Stomach (tissue), 4 donors: Measurements from ENCODE around the gene DDX54.

Experiments used
- CTCF ChIP-seq, 7 experiments: fragments of 450-650 bp in 4 of 7; fragments of 200-600 bp in 3 of 7; sonication (generic) in 3 of 7; IDR thresholded peaks; one replicate each; pipeline ENCODE4 v1.5.1; 2016 to 2019; ENCODE audit warnings: antibody characterized with exemption in 7 of 7, control low read depth in 2 of 7, mild to moderate bottlenecking in 1 of 7
- EP300 ChIP-seq: sonication (generic); formaldehyde crosslinking; IDR thresholded peaks from one replicate; pipeline ENCODE4 v1.6.1; 2017; ENCODE audit warnings: antibody characterized with exemption

- no peak for TF ChIP-seq CTCF (IDR thresholded peaks at IDR 0.05)
- no peak for TF ChIP-seq EP300
Measured at GRCh38 chr12:113181975-113182374, 3.3 kb downstream of the DDX54 start.
